DOHH2 (cell line): Measurements from ENCODE around the gene PLCB4.

Experiments used
- H3F3A ChIP-seq: fragments of 200-600 bp; sonication (generic), shearing (Covaris generic); 2 replicates; pipeline ENCODE4 v1.6.0; 2016; ENCODE audit warnings: antibody characterized with exemption, mild to moderate bottlenecking; ENCODE audit not compliant: control insufficient read depth, insufficient read depth
- H3K27ac ChIP-seq: fragments of 200-600 bp; sonication (generic); 2 replicates; pipeline ENCODE4 v1.5.1; 2014; ENCODE audit warnings: low read depth, mild to moderate bottlenecking, low read length, moderate library complexity
- H3K27me3 ChIP-seq: fragments of 200-600 bp; sonication (generic); 2 replicates; pipeline ENCODE4 v1.6.1; 2014; ENCODE audit warnings: mild to moderate bottlenecking, low read length, mixed read lengths; ENCODE audit not compliant: control insufficient read depth
- H3K36me3 ChIP-seq: fragments of 200-600 bp; sonication (generic); 2 replicates; pipeline ENCODE4 v1.6.1; 2014; ENCODE audit warnings: mild to moderate bottlenecking, low read length, moderate library complexity, mixed read lengths; ENCODE audit not compliant: control insufficient read depth
- H3K4me1 ChIP-seq: fragments of 200-600 bp; sonication (generic); 2 replicates; pipeline ENCODE4 v1.6.1; 2014; ENCODE audit warnings: mild to moderate bottlenecking, low read length, mixed read lengths; ENCODE audit not compliant: control insufficient read depth
- H3K4me2 ChIP-seq: fragments of 200-600 bp; sonication (generic); 2 replicates; pipeline ENCODE4 v1.6.0; 2014; ENCODE audit warnings: mild to moderate bottlenecking, low read length, moderate library complexity
- H3K4me3 ChIP-seq: fragments of 200-600 bp; sonication (generic); 2 replicates; pipeline ENCODE4 v1.5.1; 2014; ENCODE audit warnings: mild to moderate bottlenecking, low read length, mixed read lengths
- H3K79me2 ChIP-seq: fragments of 200-600 bp; sonication (generic); 2 replicates; pipeline ENCODE4 v1.6.1; 2014; ENCODE audit warnings: mild to moderate bottlenecking, low read length, mixed read lengths; ENCODE audit not compliant: control insufficient read depth
- H3K9me2 ChIP-seq: fragments of 200-600 bp; sonication (generic); replicated peaks from 2 replicates; pipeline ENCODE4 v1.6.1; 2014; ENCODE audit warnings: mild to moderate bottlenecking, low read length, mixed read lengths; ENCODE audit not compliant: control insufficient read depth
- H3K9me3 ChIP-seq: fragments of 200-600 bp; sonication (generic); 2 replicates; pipeline ENCODE4 v1.6.1; 2014; ENCODE audit warnings: antibody characterized with exemption, low read length, mixed read lengths; ENCODE audit not compliant: control insufficient read depth, insufficient read depth
- H4K20me1 ChIP-seq: fragments of 200-600 bp; sonication (generic); 2 replicates; pipeline ENCODE4 v1.6.0; 2014; ENCODE audit warnings: low read depth, mild to moderate bottlenecking, antibody characterized with exemption, low read length, moderate library complexity; ENCODE audit not compliant: control insufficient read depth, insufficient read depth
- CTCF ChIP-seq: fragments of 200-600 bp; sonication (generic); IDR thresholded peaks from one replicate; pipeline ENCODE4 v1.5.1; 2014; ENCODE audit warnings: antibody characterized with exemption, mild to moderate bottlenecking, low read depth, low read length; ENCODE audit not compliant: poor library complexity, severe bottlenecking
- EZH2phosphoT487 ChIP-seq: fragments of 200-600 bp; sonication (generic); IDR thresholded peaks from 2 replicates; pipeline ENCODE4 v1.6.1; 2017; ENCODE audit warnings: borderline replicate concordance, mild to moderate bottlenecking, antibody characterized with exemption, low read length, moderate library complexity, mixed read lengths

PLCB4 gene

GRCh38 chr20:9300534-9300933, 231.6 kb downstream of the PLCB4 start:
- Histone ChIP-seq H3K9me3 (no peaks in the 10 kb centered on the region), H3F3A (no peaks in the 10 kb centered on the region), H3K27me3 (no peaks in the 10 kb centered on the region), H3K79me2 (no peaks in the 10 kb centered on the region), H3K27ac (no peak overlapping the region), H4K20me1 (no peaks in the 10 kb centered on the region), H3K9me2 (no peaks in the 10 kb centered on the region), H3K4me1 (no peaks in the 10 kb centered on the region), H3K36me3 (no peaks in the 10 kb centered on the region), H3K4me2 (no peak overlapping the region), H3K4me3 (no peak overlapping the region)
- TF ChIP-seq EZH2phosphoT487 (no peak), CTCF (no peak)

GRCh38 chr20:9301129-9302090, 232.5 kb downstream of the PLCB4 start:
- no peaks in the 10 kb centered on the region for H4K20me1 ChIP-seq
- H3K27me3 ChIP-seq, result no peaks in the 10 kb centered on the region
- no peaks in the 10 kb centered on the region for H3K4me1 ChIP-seq
- H3K36me3 ChIP-seq, result no peaks in the 10 kb centered on the region
- no peak overlapping the region for H3K4me3 ChIP-seq
- no peaks in the 10 kb centered on the region for H3K9me3 ChIP-seq
- H3K4me2 ChIP-seq, result no peak overlapping the region
- no peak for TF ChIP-seq CTCF
- TF ChIP-seq EZH2phosphoT487, result no peak
- no peaks in the 10 kb centered on the region for H3F3A ChIP-seq
- no peaks in the 10 kb centered on the region for H3K9me2 ChIP-seq
- no peaks in the 10 kb centered on the region for H3K79me2 ChIP-seq
- no peak overlapping the region for H3K27ac ChIP-seq

- Histone ChIP-seq H3K4me2 (no peak overlapping the region), H3K36me3 (no peaks in the 10 kb centered on the region), H3K9me3 (no peaks in the 10 kb centered on the region), H3K4me3 (no peak overlapping the region), H3K27ac (no peak overlapping the region), H3K4me1 (no peaks in the 10 kb centered on the region), H3K27me3 (no peaks in the 10 kb centered on the region), H3F3A (no peaks in the 10 kb centered on the region), H3K79me2 (no peaks in the 10 kb centered on the region), H3K9me2 (no peaks in the 10 kb centered on the region), H4K20me1 (no peaks in the 10 kb centered on the region)
- TF ChIP-seq EZH2phosphoT487 (no peak), CTCF (no peak)
Observed at GRCh38 chr20:9302091-9302462, 233.2 kb downstream of the PLCB4 start.
